Spleen (tissue), 7 donors: ENCODE measurements around the gene PRKACB.

Experiments used
- CTCF ChIP-seq, 11 experiments: fragments of 200-600 bp in 7 of 11; fragments of 450-650 bp in 4 of 11; sonication (generic) in 4 of 11; IDR thresholded peaks in 8 of 11; conservative IDR thresholded peaks in 3 of 11; 1 replicate in 7 of 11; 2 replicates in 4 of 11; pipeline versions ENCODE4 v1.4.0 to v1.8.0; 2016 to 2021; ENCODE audit warnings: antibody characterized with exemption in 11 of 11, inconsistent platforms in 4 of 11, mild to moderate bottlenecking in 1 of 11
- POLR2A ChIP-seq, 3 donors: fragments of 450-650 bp; IDR thresholded peaks; one replicate each; pipeline ENCODE4 v1.5.1; 2017; ENCODE audit warnings: antibody characterized with exemption in 3 of 3, mild to moderate bottlenecking in 1 of 3
- donor health status: DM: no; HTN: no; CAD: no; lungs with moderate emphysema.
- donor health status: DM: no; HTN: no; CAD: no.
- donor health status: DM: no; HTN: no; CAD: no.

DNA sequence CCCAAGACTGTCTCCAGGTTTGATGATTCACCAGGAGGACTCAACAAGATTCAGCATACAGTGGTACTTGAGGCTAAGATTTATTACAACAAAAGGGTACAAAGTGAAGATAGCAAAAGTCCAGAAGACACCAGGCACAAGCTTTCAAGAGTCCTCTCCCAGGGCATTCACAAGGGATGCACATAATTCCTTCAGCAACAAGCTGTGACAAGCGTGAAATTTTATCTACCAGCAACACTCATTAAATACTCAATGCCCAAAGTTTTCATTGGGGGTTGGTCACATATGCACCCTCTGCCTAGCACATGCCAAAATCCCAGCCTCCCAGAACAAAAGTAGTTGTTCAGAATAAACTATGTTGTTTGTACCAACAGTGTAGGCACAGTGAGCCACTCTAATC lies 62.3 kb downstream of the PRKACB start:
- TF ChIP-seq CTCF (IDR thresholded peaks at IDR 0.05 in 8 of 11, conservative IDR thresholded peaks at IDR 0.05 in 3 of 11) (no peak), POLR2A (IDR thresholded peaks at IDR 0.05) (no peak)
